ENCODE results near the gene THBS2.

Gene THBS2

DNA sequence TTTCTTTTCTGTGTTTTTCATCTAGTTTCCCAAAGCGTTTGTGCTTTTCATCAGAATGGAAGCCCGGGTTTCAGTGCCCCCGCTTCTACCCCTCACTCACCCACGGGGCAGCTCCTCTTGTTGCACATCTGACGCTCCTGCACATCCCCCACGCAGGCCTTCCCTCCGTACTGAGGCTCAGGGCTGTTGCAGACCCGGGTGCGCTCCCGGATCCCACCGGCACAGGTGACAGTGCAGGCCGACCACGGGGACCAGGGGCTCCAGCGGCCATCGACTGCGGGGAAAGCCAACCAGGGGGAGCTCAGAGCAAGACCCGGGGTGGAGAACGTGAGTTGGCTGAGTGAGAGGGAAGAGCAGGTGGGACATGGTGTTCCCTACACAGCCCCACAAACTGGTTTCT lies 19.0 kb downstream of the THBS2 start:
- ChIA-PET CTCF (no interaction called here), POLR2A (no interaction called here)
- TF ChIP-seq FOXA1 (IDR thresholded peaks at IDR 0.05): no peak
- TF ChIP-seq FOXK2 (IDR thresholded peaks at IDR 0.05): no peak
- TF ChIP-seq PKNOX1 (IDR thresholded peaks at IDR 0.05): no peak
- TF ChIP-seq LEF1 (IDR thresholded peaks at IDR 0.05; ENCODE audit: borderline replicate concordance): no peak
- no peak for TF ChIP-seq CTBP1 (IDR thresholded peaks at IDR 0.05; ENCODE audit: borderline replicate concordance)
- no peak for DNase-seq (ENCODE audit: extremely low spot score)

- ChIA-PET POLR2A (no interaction called here), CTCF (no interaction called here)
- no peak for DNase-seq (ENCODE audit: extremely low spot score)
- no peak for TF ChIP-seq PKNOX1 (IDR thresholded peaks at IDR 0.05)
- TF ChIP-seq LEF1 (IDR thresholded peaks at IDR 0.05; ENCODE audit: borderline replicate concordance): no peak
- TF ChIP-seq HDGF (IDR thresholded peaks at IDR 0.05; ENCODE audit: borderline replicate concordance): no peak
- TF ChIP-seq TARDBP (IDR thresholded peaks at IDR 0.05): no peak
- TF ChIP-seq SUZ12 (IDR thresholded peaks at IDR 0.05): no peak
- no peak for TF ChIP-seq ZNF384 (IDR thresholded peaks at IDR 0.05)
- TF ChIP-seq ELF4 (IDR thresholded peaks at IDR 0.05): no peak
- TF ChIP-seq NFRKB (IDR thresholded peaks at IDR 0.05): no peak
- no peak for TF ChIP-seq CTBP1 (IDR thresholded peaks at IDR 0.05; ENCODE audit: borderline replicate concordance)
- TF ChIP-seq FOXA1 (IDR thresholded peaks at IDR 0.05): no peak
Measured at GRCh38 chr6:169233832-169234231, 19.8 kb downstream of the THBS2 start.

DNA sequence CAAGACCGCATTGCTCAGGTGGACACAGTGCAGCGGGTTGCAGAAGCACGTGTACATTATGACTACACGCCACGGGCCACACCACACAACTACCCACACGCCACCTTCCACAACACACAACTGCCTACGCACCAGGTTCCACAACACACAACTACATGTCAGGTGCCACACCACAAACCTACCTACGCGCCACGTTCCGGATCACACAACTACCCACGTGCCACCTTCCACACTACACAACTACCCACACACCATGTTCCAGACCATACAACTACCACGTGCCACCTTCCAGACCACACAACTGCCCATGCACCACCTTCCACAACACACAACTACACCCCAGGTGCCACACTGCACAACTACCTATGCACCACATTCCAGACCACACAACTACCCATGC lies 20.5 kb downstream of the THBS2 start:
- ChIA-PET POLR2A (no interaction called here), CTCF (no interaction called here)
- TF ChIP-seq CTBP1 (IDR thresholded peaks at IDR 0.05; ENCODE audit: borderline replicate concordance) (no peak), NFRKB (IDR thresholded peaks at IDR 0.05) (no peak), LEF1 (IDR thresholded peaks at IDR 0.05; ENCODE audit: borderline replicate concordance) (no peak), ELF4 (IDR thresholded peaks at IDR 0.05) (no peak), HDGF (IDR thresholded peaks at IDR 0.05; ENCODE audit: borderline replicate concordance) (no peak), FOXK2 (IDR thresholded peaks at IDR 0.05) (no peak), TARDBP (IDR thresholded peaks at IDR 0.05) (no peak), FOXM1 (IDR thresholded peaks at IDR 0.05; ENCODE audit: borderline replicate concordance) (no peak), L3MBTL2 (conservative IDR thresholded peaks at IDR 0.05) (no peak), FOXA1 (IDR thresholded peaks at IDR 0.05) (no peak), PKNOX1 (IDR thresholded peaks at IDR 0.05) (no peak), ZNF384 (IDR thresholded peaks at IDR 0.05) (no peak), ARNT (IDR thresholded peaks at IDR 0.05) (no peak), SP1 (IDR thresholded peaks at IDR 0.05) (no peak), BHLHE40 (IDR thresholded peaks at IDR 0.05; ENCODE audit: borderline replicate concordance) (no peak), SUZ12 (IDR thresholded peaks at IDR 0.05) (no peak)
- no peak for DNase-seq (ENCODE audit: extremely low spot score)

DNA sequence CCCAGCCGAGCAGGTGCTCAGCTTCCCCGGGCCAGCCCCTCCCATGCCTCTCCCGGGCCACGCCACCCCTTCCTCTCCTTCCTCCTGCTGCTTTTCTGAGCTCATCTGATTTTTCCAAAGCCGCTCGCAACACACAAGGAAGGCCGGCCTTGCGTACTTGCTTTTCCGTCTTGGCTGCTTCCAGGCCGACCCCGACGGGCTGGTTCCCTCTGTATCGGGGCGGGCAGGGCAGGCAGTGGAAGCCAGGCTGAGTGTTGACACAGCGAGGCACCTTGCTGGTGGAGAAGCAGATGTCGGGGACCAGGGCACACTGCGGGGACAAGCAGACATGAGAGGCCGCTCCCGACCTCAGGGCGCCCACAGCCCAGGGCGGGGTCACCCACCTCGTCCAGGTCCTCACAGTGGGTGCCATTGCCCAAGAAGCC lies 21.1 kb downstream of the THBS2 start:
- POLR2A ChIA-PET: no interaction called here
- CTCF ChIA-PET: no interaction called here
- no peak for DNase-seq (ENCODE audit: extremely low spot score)
- TF ChIP-seq FOXA1 (IDR thresholded peaks at IDR 0.05) (no peak), BHLHE40 (IDR thresholded peaks at IDR 0.05; ENCODE audit: borderline replicate concordance) (no peak), CTBP1 (IDR thresholded peaks at IDR 0.05; ENCODE audit: borderline replicate concordance) (no peak), ZNF384 (IDR thresholded peaks at IDR 0.05) (no peak)

DNA sequence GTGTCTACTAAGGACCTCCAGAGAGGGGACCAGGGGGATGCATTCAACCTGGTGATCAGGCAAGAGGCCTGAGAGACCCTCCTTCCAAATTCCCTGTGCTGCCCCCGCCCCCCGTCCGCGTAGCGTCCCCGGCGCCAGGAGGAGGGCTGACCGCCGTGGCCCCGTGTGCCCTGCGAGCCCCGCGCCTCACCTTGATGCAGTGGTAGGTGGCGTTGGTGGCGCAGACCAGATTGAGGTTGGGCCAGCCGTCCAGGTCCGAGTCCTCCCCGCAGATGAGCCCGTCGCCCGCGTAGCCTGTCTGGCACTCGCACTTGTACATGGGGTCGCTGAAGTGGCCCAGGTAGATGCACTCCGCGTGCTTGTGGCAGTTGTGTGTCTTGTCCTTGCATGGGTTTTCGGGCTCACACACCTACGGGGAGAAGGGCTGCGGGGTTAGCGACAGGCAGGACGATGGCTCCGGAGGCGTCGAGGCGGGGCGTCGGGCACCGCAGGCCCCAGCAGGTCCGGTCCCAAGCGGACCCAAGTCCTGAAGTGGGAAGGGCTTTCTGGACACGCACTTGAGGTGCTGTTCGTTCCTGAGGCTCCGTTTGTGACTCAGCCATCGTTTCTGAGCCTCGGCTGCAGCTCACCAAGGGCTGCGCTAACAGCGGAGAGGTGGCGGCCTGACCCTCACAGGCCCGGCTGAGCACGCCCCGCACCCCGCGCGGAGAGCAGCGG lies 21.7 kb downstream of the THBS2 start:
- DNase-seq (ENCODE audit: extremely low spot score): no peak
- POLR2A ChIA-PET: no interaction called here

More for the DNA sequence above, 21.7 kb downstream of the THBS2 start:
- TF ChIP-seq SP1 (IDR thresholded peaks at IDR 0.05): no peak
- no peak for TF ChIP-seq TARDBP (IDR thresholded peaks at IDR 0.05)
- no peak for TF ChIP-seq NFRKB (IDR thresholded peaks at IDR 0.05)
- TF ChIP-seq FOXA1 (IDR thresholded peaks at IDR 0.05): no peak
- TF ChIP-seq PKNOX1 (IDR thresholded peaks at IDR 0.05): no peak
- TF ChIP-seq LEF1 (IDR thresholded peaks at IDR 0.05; ENCODE audit: borderline replicate concordance): no peak
- TF ChIP-seq ARNT (IDR thresholded peaks at IDR 0.05): no peak
- TF ChIP-seq ELF4 (IDR thresholded peaks at IDR 0.05): no peak
- no peak for TF ChIP-seq HDGF (IDR thresholded peaks at IDR 0.05; ENCODE audit: borderline replicate concordance)
- TF ChIP-seq CTBP1 (IDR thresholded peaks at IDR 0.05; ENCODE audit: borderline replicate concordance): no peak
- TF ChIP-seq SUZ12 (IDR thresholded peaks at IDR 0.05): no peak
- TF ChIP-seq BHLHE40 (IDR thresholded peaks at IDR 0.05; ENCODE audit: borderline replicate concordance): no peak
- no peak for TF ChIP-seq L3MBTL2 (conservative IDR thresholded peaks at IDR 0.05)
- no peak for TF ChIP-seq ZNF384 (IDR thresholded peaks at IDR 0.05)
- TF ChIP-seq FOXK2 (IDR thresholded peaks at IDR 0.05): no peak
- TF ChIP-seq FOXM1 (IDR thresholded peaks at IDR 0.05; ENCODE audit: borderline replicate concordance): no peak
- CTCF ChIA-PET: no interaction called here

All from HEK293T (cell line).